Endodermal cell (in vitro differentiated cells): Measurements from ENCODE around the gene GALR2. TPM values are rescaled to one million over a fixed set of nuclear protein-coding genes. Genes with fewer than 3 reads are reported as not detected.

ENCODE experiments used
- DNase-seq: peaks from one replicate; pipeline ENCODE4 v3.0.0-alpha.2; 2017
- H3K27ac ChIP-seq: 2 replicates; pipeline ENCODE4 v1.5.1; 2013; ENCODE audit warnings: mild to moderate bottlenecking, low read depth, low read length, moderate library complexity
- H3K27me3 ChIP-seq: 2 replicates; pipeline ENCODE4 v1.6.1; 2013; ENCODE audit warnings: mild to moderate bottlenecking, low read length, moderate library complexity; ENCODE audit not compliant: insufficient read depth, control insufficient read depth, poor library complexity, severe bottlenecking
- H3K36me3 ChIP-seq: 2 replicates; pipeline ENCODE4 v1.7.0; 2013; ENCODE audit warnings: mild to moderate bottlenecking, low read length, moderate library complexity; ENCODE audit not compliant: control insufficient read depth, insufficient read depth
- H3K4me1 ChIP-seq: one replicate; pipeline ENCODE4 v1.7.0; 2013; ENCODE audit warnings: low read length; ENCODE audit not compliant: control insufficient read depth, insufficient read depth
- H3K4me3 ChIP-seq: 2 replicates; pipeline ENCODE4 v1.5.1; 2013; ENCODE audit warnings: mild to moderate bottlenecking, low read length, moderate library complexity
- H3K9ac ChIP-seq: 2 replicates; pipeline ENCODE4 v1.6.1; 2013; ENCODE audit warnings: mild to moderate bottlenecking, low read length, moderate library complexity; ENCODE audit not compliant: poor library complexity, severe bottlenecking; ENCODE audit errors: extremely low read depth
- H3K9me3 ChIP-seq: 2 replicates; pipeline ENCODE4 v1.6.1; 2013; ENCODE audit warnings: mild to moderate bottlenecking, low read length, moderate library complexity; ENCODE audit not compliant: control insufficient read depth
- H3K27ac Mint-ChIP-seq: 2 replicates; pipeline ENCODE4 v1.8.0; 2020; ENCODE audit warnings: mixed read lengths
- H3K27me3 Mint-ChIP-seq: 2 replicates; pipeline ENCODE4 v1.8.0; 2021; ENCODE audit warnings: mild to moderate bottlenecking, mixed read lengths; ENCODE audit not compliant: insufficient read depth
- H3K36me3 Mint-ChIP-seq: 2 replicates; pipeline ENCODE4 v1.8.0; 2020; ENCODE audit warnings: low read depth, mixed read lengths
- H3K4me1 Mint-ChIP-seq: 2 replicates; pipeline ENCODE4 v1.8.0; 2020; ENCODE audit warnings: mixed read lengths
- H3K4me3 Mint-ChIP-seq: 2 replicates; pipeline ENCODE4 v1.8.0; 2020; ENCODE audit warnings: mild to moderate bottlenecking, moderate library complexity, mixed read lengths
- H3K9me3 Mint-ChIP-seq: 2 replicates; pipeline ENCODE4 v1.8.0; 2020; ENCODE audit warnings: mild to moderate bottlenecking, mixed read lengths
- CTCF ChIP-seq: fragments of 200-600 bp; sonication (generic); conservative IDR thresholded peaks from 2 replicates; pipeline ENCODE4 v1.5.0; 2021; ENCODE audit warnings: antibody characterized with exemption, mild to moderate bottlenecking
- WGBS, 2 experiments: methylation state at CpG; one replicate each; pipeline versions ENCODE4 v1.1.5 to v1.1.7; 2013; ENCODE audit warnings: missing lambda C conversion rate in 2 of 2, mixed read lengths in 1 of 2; ENCODE audit not compliant: insufficient coverage in 1 of 2, insufficient read length in 1 of 2; 5-methylcytosine and 5-hydroxymethylcytosine counted together
- total RNA-seq, 2 donors: library from RNA; stranded (reverse); fragmentation: NEBNext Ultra II Directional in 1 of 2; extraction: Animal tissue kit (Norgen Biotek cat#: 25700) in 1 of 2; gene quantifications; 2 replicates in 1 of 2; 3 replicates in 1 of 2; pipeline ENCODE4 v1.2.1, GENCODE V29; 2021

The GALR2 gene
- total RNA-seq, 2 donors from 2014 or later, result not detected

DNA sequence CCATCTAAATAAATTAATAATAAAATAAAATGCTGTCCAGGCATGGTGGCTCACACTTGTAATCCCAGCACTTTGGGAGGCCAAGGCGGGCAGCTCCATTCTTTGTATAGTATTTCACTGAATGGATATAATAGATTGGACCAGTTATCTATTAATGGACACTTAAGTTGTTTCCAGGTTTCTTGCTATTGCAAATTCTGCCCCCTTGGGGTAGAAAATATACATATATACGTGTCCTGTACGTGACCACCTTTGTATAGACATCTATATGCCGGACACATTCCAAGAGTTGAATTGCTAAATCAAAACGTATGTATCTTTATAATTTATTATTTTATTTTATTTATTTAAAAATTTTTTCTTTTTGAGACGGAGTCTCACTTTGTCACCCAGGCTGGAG lies 32.9 kb downstream of the GALR2 start:
- Mint-ChIP-seq H3K4me3 (no peak overlapping the region), H3K9me3 (peaks cover 3% of the 10 kb centered on the region), H3K36me3 (peaks cover 4% of the 10 kb centered on the region), H3K27me3 (peaks cover 3% of the 10 kb centered on the region), H3K27ac (no peak overlapping the region), H3K4me1 (peaks cover 15% of the 10 kb centered on the region)
- no peak overlapping the region for H3K27ac ChIP-seq
- 93% methylated on average over 5 of the region's 6 CpGs; no CpG with 5 or more reads in 1 of the 2 experiments for WGBS, 2 experiments
- H3K4me1 ChIP-seq, result peaks cover 6% of the 10 kb centered on the region
- H3K9ac ChIP-seq, result no peak overlapping the region
- peak; percentile 46 for TF ChIP-seq CTCF
- H3K36me3 ChIP-seq, result no peaks in the 10 kb centered on the region
- no peak for DNase-seq
- H3K4me3 ChIP-seq, result no peak overlapping the region
- no peaks in the 10 kb centered on the region for H3K9me3 ChIP-seq
- H3K27me3 ChIP-seq, result no peaks in the 10 kb centered on the region

DNA sequence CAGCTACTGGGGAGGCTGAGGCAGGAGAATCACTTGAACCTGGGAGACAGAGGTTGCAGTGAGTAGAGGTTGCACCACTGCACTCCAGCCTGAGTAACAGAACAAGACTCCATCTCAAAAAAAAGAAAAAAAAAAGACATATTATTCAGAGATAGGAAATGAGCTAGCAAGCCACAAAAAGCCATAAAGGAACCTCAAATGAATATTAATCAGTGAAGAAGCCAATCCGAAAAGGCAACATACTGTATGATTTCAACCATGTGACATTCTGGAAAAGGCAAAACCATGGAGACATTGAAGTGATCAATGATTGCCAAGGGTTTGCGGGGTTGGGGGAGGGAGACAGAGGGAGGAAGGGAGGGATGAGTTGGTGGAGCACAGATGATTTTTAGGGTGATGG lies 37.4 kb downstream of the GALR2 start:
- H3K36me3 Mint-ChIP-seq, result no peaks in the 10 kb centered on the region
- WGBS, 2 experiments, result 98 to 100% methylated on average over 2 of the region's 2 CpGs
- no peaks in the 10 kb centered on the region for H3K4me1 ChIP-seq

DNA sequence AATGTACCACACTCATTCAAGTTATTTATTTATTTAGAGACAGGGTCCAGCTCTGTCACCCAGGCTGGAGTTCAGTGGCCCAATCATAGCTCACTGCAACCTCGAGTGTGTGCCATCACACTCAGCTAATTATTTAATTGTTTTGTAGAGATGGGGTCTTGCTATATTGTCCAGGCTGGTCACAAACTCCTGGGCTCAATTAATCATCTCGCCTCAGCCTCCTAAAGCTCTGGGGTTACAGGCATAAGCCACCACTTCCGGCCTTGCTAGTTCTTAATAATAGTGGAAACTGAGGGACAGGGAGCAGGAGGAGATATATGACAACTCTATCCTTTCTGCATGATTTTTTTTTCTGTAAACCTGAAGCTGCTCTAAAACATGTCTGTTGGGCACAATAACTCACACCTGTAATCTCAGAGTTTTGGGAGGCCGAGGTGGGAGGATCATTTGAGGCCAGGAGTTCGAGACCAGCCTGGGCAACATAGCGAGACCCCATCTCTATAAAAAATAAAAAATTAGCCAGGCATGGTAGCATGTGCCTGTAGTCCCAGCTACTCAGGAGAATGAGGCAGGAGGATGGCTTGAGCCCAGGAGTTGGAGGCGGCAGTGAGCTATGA lies 40.7 kb downstream of the GALR2 start:
- Mint-ChIP-seq H3K9me3 (no peaks in the 10 kb centered on the region), H3K27ac (no peak overlapping the region), H3K4me1 (peaks cover 7% of the 10 kb centered on the region), H3K36me3 (no peaks in the 10 kb centered on the region), H3K27me3 (peaks cover 3% of the 10 kb centered on the region), H3K4me3 (no peak overlapping the region)
- H3K4me1 ChIP-seq, result no peaks in the 10 kb centered on the region
- H3K27me3 ChIP-seq, result no peaks in the 10 kb centered on the region
- no peak overlapping the region for H3K27ac ChIP-seq
- TF ChIP-seq CTCF, result no peak
- H3K9ac ChIP-seq, result no peak overlapping the region
- DNase-seq, result no peak
- no peaks in the 10 kb centered on the region for H3K9me3 ChIP-seq
- H3K36me3 ChIP-seq, result no peaks in the 10 kb centered on the region
- no peak overlapping the region for H3K4me3 ChIP-seq
- WGBS, 2 experiments, result 84 to 98% methylated on average over 6 to 7 of the region's 7 CpGs

More for the DNA sequence above, 37.4 kb downstream of the GALR2 start:
- H3K9me3 Mint-ChIP-seq, result no peaks in the 10 kb centered on the region
- no peaks in the 10 kb centered on the region for H3K4me1 Mint-ChIP-seq
- no peak for DNase-seq
- H3K9me3 ChIP-seq, result no peaks in the 10 kb centered on the region
- no peak overlapping the region for H3K27ac ChIP-seq
- no peak overlapping the region for H3K4me3 ChIP-seq
- no peak for TF ChIP-seq CTCF
- no peak overlapping the region for H3K4me3 Mint-ChIP-seq
- no peaks in the 10 kb centered on the region for H3K36me3 ChIP-seq
- H3K27ac Mint-ChIP-seq, result no peak overlapping the region
- H3K9ac ChIP-seq, result no peak overlapping the region
- H3K27me3 Mint-ChIP-seq, result peaks cover 3% of the 10 kb centered on the region
- no peaks in the 10 kb centered on the region for H3K27me3 ChIP-seq
